Fibroblast of lung (primary cell): ENCODE measurements around the gene CMBL.

Source experiments
- CTCF ChIP-seq, 2 donors: IDR thresholded peaks in 1 of 2; conservative IDR thresholded peaks in 1 of 2; 1 replicate in 1 of 2; 2 replicates in 1 of 2; pipeline ENCODE4 v1.5.1; 2011 to 2012; ENCODE audit warnings: low read length in 2 of 2, control low read depth in 1 of 2, inconsistent platforms in 1 of 2, low read depth in 1 of 2, mild to moderate bottlenecking in 1 of 2
- EZH2 ChIP-seq: IDR thresholded peaks from 2 replicates; pipeline ENCODE4 v1.5.1; 2012; ENCODE audit warnings: low read length, control low read depth, mild to moderate bottlenecking; ENCODE audit errors: missing control alignments

GRCh38 chr5:10310066-10310779, 2.5 kb upstream of the CMBL start:
- TF ChIP-seq CTCF (conservative IDR thresholded peaks at IDR 0.05 in 1 of 2, IDR thresholded peaks at IDR 0.05 in 1 of 2; ENCODE audit: low read depth in 1 of 2, low read length in 2 of 2) (no peak), EZH2 (no peak)
